GM19035 (cell line): ENCODE measurements around the gene GSTA4.
"Not testable (repeated sequence)": the region's sequence is repeated elsewhere in the genome, so short reads cannot be mapped to it uniquely, and the experiment has no call there.

Experiments
- ATAC-seq: cut with Tn5 transposase; IDR thresholded peaks from one replicate; pipeline ENCODE4 v1.9.1; 2021; ENCODE audit not compliant: unreplicated experiment

Gene GSTA4

GRCh38 chr6:53014744-53015143, 19.7 kb upstream of the GSTA4 start:
- no peak for ATAC-seq

- no peak for ATAC-seq
Measured at GRCh38 chr6:53014063-53014462, 19.0 kb upstream of the GSTA4 start.

- no peak for ATAC-seq
Measured at GRCh38 chr6:53011979-53012378, 16.9 kb upstream of the GSTA4 start.

- ATAC-seq = no peak
Measured at GRCh38 chr6:53010504-53010903, 15.4 kb upstream of the GSTA4 start.

GRCh38 chr6:53009511-53009910, 14.4 kb upstream of the GSTA4 start:
- ATAC-seq = no peak

- no peak for ATAC-seq
Measured at GRCh38 chr6:53009056-53009455, 14.0 kb upstream of the GSTA4 start.

- not testable (repeated sequence) for ATAC-seq
Measured at GRCh38 chr6:53008192-53008687, 13.2 kb upstream of the GSTA4 start.

GRCh38 chr6:53005663-53006250, 10.7 kb upstream of the GSTA4 start:
- no peak for ATAC-seq

- ATAC-seq = no peak
Measured at GRCh38 chr6:52999456-52999855, 4.4 kb upstream of the GSTA4 start.

- ATAC-seq = no peak
Measured at GRCh38 chr6:52998603-52999002, 3.5 kb upstream of the GSTA4 start.

- no peak for ATAC-seq
Measured at GRCh38 chr6:52995913-52996645, 995 bp upstream of the GSTA4 start.

- ATAC-seq = peak; percentile 24
Measured at GRCh38 chr6:52994839-52995088, 320 bp downstream of the GSTA4 start.

GRCh38 chr6:52994031-52994838, 849 bp downstream of the GSTA4 start:
- ATAC-seq = peak; percentile 0

- ATAC-seq = no peak
Measured at GRCh38 chr6:52992980-52993920, 1.8 kb downstream of the GSTA4 start.

GRCh38 chr6:52990342-52990741, 4.7 kb downstream of the GSTA4 start:
- ATAC-seq = no peak

- no peak for ATAC-seq
Measured at GRCh38 chr6:52985228-52985627, 9.9 kb downstream of the GSTA4 start.

- no peak for ATAC-seq
Measured at GRCh38 chr6:52984247-52984646, 10.8 kb downstream of the GSTA4 start.

GRCh38 chr6:52983159-52983848, 11.8 kb downstream of the GSTA4 start:
- no peak for ATAC-seq

GRCh38 chr6:52982680-52983079, 12.4 kb downstream of the GSTA4 start:
- ATAC-seq = no peak

GRCh38 chr6:52981222-52981900, 13.7 kb downstream of the GSTA4 start:
- ATAC-seq = no peak
